Cerebellar nuclear complex (tissue), 1 donor: ENCODE results near the gene ST6GALNAC2.
"Not testable (repeated sequence)": the region's sequence is repeated elsewhere in the genome, so short reads cannot be mapped to it uniquely, and the experiment has no call there.

Experiments
- DNase-seq, 2 experiments: peaks; one replicate each; lab custom pipeline; 2025; lab: John Stamatoyannopoulos, UW

Gene ST6GALNAC2

GRCh38 chr17:76585649-76586593 lies at the start of gene ST6GALNAC2:
TSS of gene ST6GALNAC2 (minus strand) at chr17:76585860. CDS start at chr17:76585808, 52 bp downstream.
- DNase-seq: no peak

- DNase-seq: no peak
Measured at GRCh38 chr17:76635039-76635438, 49.4 kb upstream of the ST6GALNAC2 start.

- DNase-seq: no peak
Measured at GRCh38 chr17:76633628-76634328, 48.1 kb upstream of the ST6GALNAC2 start.

GRCh38 chr17:76631821-76632565 lies 46.3 kb upstream of the ST6GALNAC2 start:
- no peak for DNase-seq

DNA sequence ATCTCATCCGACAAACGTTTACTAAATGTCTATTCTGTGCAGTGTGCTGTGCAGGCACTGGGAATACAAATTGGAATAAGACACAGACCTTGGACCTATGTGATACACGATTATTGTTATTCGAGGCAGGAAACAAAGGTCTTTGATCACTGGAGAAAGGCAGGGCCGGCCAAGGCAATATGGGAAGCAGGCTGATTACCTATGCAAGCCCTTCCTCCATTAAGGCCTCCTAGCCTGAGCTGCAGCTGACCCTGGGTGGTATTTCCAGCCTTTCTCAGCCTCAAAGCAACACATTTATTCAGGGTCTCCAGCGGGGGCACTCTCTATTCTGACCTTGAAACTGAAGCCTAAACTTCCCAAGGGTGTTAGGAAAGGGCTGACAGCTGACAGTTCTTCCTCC lies 44.5 kb upstream of the ST6GALNAC2 start:
- DNase-seq: no peak

- DNase-seq: no peak
Measured at GRCh38 chr17:76627510-76627909, 41.9 kb upstream of the ST6GALNAC2 start.

GRCh38 chr17:76626442-76626841 lies 40.8 kb upstream of the ST6GALNAC2 start:
- no peak for DNase-seq

DNA sequence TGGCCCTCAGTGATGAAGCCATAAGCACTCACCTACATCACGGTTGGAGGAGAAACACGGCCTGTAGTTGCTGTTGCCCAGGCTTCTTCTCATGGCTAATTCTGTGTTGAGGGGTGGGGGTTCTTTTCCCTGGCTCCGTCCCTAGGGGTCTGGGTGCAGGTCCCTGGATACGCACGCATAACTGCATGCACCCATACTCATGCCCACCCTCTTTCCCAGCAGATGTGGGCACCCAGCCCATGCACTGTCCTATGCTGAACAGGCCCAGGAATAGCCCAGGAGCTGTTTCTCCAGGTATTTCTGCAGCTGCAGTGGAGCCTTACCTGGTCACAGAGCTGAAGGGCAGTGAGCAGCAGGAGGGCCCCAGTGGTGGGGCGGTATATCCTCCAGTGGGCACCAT lies 39.8 kb upstream of the ST6GALNAC2 start:
- DNase-seq: no peak

GRCh38 chr17:76623271-76624146 lies 37.8 kb upstream of the ST6GALNAC2 start:
- no peak for DNase-seq

- DNase-seq: no peak
Measured at GRCh38 chr17:76617838-76618237, 32.2 kb upstream of the ST6GALNAC2 start.

DNA sequence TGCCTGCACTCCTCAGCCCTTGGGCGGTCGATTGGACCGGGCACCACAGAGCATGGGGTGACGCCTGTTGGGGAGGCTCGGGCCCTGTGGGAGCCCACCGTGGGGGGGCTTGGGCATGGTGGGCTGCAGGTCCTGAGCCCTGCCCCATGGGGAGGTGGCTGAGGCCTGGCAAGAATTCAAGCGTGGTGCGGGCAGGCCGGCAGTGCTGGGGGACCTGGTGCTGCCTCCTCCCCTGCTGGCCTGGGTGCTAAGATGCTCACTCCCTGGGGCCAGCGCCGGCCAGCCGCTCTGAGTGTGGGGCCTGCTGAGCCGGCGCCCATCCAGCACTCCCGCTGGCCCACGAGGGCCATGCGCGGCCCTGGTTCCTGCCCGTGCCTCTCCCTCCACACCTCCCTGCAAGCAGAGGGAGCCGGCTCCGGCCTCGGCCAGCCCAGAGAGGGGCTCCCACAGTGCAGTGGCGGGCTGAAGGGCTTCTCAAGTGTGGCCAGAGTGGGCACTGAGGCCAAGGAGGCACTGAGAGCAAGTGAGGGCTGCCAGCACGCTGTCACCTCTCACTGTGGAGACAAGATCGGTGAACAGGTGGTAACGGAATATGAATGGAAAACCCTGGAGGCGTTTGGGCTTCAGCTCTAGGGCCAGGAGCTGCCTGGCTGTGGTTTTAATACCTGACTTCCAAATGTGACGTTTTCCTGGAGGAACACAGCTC lies 29.4 kb upstream of the ST6GALNAC2 start:
- no peak for DNase-seq

DNA sequence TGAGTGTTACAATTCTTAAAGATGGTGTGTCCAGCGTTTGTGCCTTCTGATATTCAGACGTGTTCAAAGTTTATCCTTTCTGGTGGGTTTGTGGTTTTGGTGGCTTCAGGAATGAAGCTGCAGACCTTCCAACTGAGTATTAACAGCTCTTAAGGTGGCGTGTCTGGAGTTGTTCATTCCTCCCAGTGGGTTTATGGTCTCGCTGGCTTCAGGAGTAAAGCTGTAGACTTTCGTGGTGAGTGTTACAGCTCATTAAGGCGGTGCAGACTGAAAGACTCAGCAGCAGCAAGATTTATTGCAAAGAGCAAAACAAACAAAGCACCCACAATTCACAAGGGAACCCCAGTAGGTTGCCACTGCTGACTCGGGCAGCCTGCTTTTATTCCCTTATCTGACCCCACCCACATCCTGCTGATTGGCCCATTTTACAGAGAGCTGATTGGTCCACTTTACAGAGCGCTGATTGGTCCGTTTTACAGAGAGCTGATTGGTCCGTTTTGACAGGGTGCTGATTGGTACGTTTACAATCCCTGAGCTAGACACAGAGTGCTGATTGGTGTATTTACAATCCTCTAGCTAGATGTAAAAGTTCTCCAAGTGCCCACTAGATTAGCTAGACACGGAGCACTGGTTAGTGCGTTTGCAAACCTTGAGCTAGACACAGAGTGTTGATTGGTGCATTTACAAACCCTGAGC lies 28.6 kb upstream of the ST6GALNAC2 start:
- not testable (repeated sequence) for DNase-seq

GRCh38 chr17:76612977-76613851 lies 27.6 kb upstream of the ST6GALNAC2 start:
- DNase-seq: no peak

GRCh38 chr17:76612465-76612864 lies 26.8 kb upstream of the ST6GALNAC2 start:
- DNase-seq: no peak

GRCh38 chr17:76611758-76612157 lies 26.1 kb upstream of the ST6GALNAC2 start:
- no peak for DNase-seq

GRCh38 chr17:76611080-76611749 lies 25.6 kb upstream of the ST6GALNAC2 start:
- not testable (repeated sequence) for DNase-seq

- DNase-seq: not testable (repeated sequence)
Measured at GRCh38 chr17:76606685-76607084, 21.0 kb upstream of the ST6GALNAC2 start.

DNA sequence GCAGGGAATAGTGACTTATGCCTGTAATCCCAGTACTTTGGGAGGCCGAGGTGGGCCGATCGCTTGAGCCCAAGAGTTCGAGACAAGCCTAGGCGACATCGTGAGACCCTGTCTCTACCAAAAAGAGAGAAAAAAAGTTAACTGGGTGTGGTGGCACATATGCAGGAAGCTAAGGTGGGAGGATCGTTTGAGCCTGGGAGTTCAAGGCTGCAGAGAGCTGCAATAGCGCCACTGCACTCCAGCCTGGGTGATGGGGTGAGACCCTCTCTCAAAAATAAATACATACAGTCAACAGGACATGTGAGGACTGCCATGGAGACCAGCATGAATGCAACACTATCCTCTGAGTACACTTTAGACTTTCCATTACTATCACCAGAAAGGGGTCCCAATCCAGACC lies 15.4 kb upstream of the ST6GALNAC2 start:
- no peak for DNase-seq
